Smooth muscle cell of the brain vasculature (primary cell): Measurements from ENCODE around the gene LDLRAD3.

ENCODE experiments used
- DNase-seq: peaks from one replicate; pipeline ENCODE4 v3.0.0-alpha.2; 2012; ENCODE audit warnings: low read depth, low spot score

LDLRAD3 gene

GRCh38 chr11:36077368-36077767, 133.5 kb downstream of the LDLRAD3 start:
- no peak for DNase-seq

- DNase-seq, result no peak
These were observed 134.2 kb downstream of the LDLRAD3 start for GRCh38 chr11:36077886-36078685.

- DNase-seq, result no peak
These were observed 134.8 kb downstream of the LDLRAD3 start for GRCh38 chr11:36078686-36079055.

GRCh38 chr11:36079878-36080675, 136.2 kb downstream of the LDLRAD3 start:
- DNase-seq, result no peak

GRCh38 chr11:36081274-36081945, 137.5 kb downstream of the LDLRAD3 start:
- no peak for DNase-seq

GRCh38 chr11:36086366-36086765, 142.5 kb downstream of the LDLRAD3 start:
- DNase-seq, result no peak

- DNase-seq, result no peak
These were observed 144.6 kb downstream of the LDLRAD3 start for GRCh38 chr11:36088266-36088972.

- DNase-seq, result no peak
These were observed 146.1 kb downstream of the LDLRAD3 start for GRCh38 chr11:36089920-36090319.

GRCh38 chr11:36090356-36091109, 146.7 kb downstream of the LDLRAD3 start:
- no peak for DNase-seq

- DNase-seq, result no peak
These were observed 147.5 kb downstream of the LDLRAD3 start for GRCh38 chr11:36091256-36091811.

- no peak for DNase-seq
These were observed 148.6 kb downstream of the LDLRAD3 start for GRCh38 chr11:36092314-36093030.

- no peak for DNase-seq
These were observed 149.7 kb downstream of the LDLRAD3 start for GRCh38 chr11:36093548-36093947.

- no peak for DNase-seq
These were observed 150.3 kb downstream of the LDLRAD3 start for GRCh38 chr11:36094164-36094563.

GRCh38 chr11:36095716-36096115, 151.9 kb downstream of the LDLRAD3 start:
- no peak for DNase-seq

GRCh38 chr11:36097219-36097650, 153.4 kb downstream of the LDLRAD3 start:
- DNase-seq, result no peak

- DNase-seq, result no peak
These were observed 154.2 kb downstream of the LDLRAD3 start for GRCh38 chr11:36098087-36098486.

GRCh38 chr11:36098853-36099375, 155.1 kb downstream of the LDLRAD3 start:
- DNase-seq, result no peak

GRCh38 chr11:36101466-36101865, 157.6 kb downstream of the LDLRAD3 start:
- DNase-seq, result no peak

- no peak for DNase-seq
These were observed 159.0 kb downstream of the LDLRAD3 start for GRCh38 chr11:36102868-36103267.
